Activated T-helper 9 cell treated with anti-CD3 and anti-CD28 coated beads, Interleukin-2, amount 50 U/mL, for 16 hours (primary cell): ENCODE results near the gene AMZ1.
"Not testable (repeated sequence)": the region's sequence is repeated elsewhere in the genome, so short reads cannot be mapped to it uniquely, and the experiment has no call there.

ENCODE experiments used
- DNase-seq: peaks from one replicate; pipeline ENCODE4 v3.0.0-alpha.2; 2020; ENCODE audit warnings: low read depth

The AMZ1 gene

DNA sequence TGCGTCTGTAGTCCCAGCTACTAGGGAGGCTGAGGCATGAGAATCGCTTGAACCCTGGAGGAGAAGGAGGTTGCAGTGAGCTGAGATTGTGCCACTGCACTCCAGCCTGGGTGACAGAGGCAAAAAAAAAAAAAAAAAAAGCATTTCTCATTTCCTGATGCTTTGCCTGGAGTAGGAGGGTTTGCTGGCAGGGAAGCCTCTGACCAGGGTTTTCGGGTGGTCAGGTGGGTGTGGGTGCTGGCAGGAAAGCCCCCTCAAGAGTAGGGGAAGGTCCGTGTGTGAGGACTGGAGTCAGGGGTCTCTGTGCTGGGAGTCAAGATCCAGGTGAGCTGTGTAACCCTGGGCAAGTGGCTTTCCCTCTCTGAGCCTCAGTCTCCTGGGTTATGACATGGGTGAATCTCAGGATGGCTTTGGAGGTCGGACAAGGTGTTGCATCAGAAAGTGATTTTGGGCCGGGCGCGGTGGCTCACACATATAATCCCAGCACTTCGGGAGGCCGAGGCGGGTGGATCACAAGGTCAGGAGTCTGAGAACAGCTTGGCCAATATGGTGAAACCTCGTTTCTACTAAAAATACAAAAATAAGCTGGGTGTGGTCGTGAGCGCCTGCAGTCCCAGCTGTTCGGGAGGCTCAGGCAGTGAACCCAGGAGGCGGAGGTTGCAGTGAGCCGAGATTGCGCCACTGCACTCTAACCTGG lies 3.2 kb downstream of the AMZ1 start:
- no peak for DNase-seq

DNA sequence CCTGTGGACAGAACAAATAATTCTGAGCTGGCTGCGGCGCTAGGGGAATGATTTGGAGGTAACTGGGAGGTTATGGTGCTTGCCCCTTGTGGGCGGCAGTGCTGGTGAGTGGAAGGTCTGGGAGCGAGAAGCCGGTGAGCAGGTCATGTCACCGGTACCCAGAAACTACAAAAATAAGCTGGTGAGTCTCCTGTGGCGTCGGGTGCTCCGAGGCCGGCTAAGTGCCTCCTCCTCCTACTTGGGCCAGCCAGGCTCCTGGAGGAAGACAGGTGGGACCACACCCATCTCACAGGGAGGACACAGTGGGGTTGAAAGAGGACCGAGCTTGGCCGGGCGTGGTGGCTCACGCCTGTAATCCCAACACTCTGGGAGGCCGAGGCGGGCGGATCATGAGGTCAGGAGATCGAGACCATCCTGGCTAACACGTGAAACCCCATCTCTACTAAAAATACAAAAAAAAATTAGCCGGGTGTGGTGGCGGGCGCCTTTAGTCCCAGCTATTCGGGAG lies 4.0 kb downstream of the AMZ1 start:
- DNase-seq, result not testable (repeated sequence)

DNA sequence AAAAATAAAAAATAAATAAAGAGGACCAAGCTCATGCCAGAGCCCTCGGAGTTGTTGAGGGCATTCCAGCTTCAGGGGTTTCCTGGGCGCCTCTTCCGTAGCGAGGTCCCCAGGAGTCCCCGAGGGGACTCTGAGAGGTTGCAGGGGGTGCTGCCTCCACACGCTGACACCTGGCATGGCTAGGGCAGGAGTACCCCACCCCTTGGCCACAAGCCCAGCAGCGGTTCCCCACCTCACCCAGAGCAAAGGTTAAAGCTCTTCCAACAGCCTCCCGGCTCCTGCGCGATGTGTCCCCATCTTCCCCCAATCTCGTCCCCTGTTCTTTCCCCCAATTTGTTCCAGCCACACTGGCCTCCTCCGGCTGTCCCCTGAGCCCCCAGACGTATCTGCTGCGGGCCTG lies 4.5 kb downstream of the AMZ1 start:
- DNase-seq, result no peak

DNA sequence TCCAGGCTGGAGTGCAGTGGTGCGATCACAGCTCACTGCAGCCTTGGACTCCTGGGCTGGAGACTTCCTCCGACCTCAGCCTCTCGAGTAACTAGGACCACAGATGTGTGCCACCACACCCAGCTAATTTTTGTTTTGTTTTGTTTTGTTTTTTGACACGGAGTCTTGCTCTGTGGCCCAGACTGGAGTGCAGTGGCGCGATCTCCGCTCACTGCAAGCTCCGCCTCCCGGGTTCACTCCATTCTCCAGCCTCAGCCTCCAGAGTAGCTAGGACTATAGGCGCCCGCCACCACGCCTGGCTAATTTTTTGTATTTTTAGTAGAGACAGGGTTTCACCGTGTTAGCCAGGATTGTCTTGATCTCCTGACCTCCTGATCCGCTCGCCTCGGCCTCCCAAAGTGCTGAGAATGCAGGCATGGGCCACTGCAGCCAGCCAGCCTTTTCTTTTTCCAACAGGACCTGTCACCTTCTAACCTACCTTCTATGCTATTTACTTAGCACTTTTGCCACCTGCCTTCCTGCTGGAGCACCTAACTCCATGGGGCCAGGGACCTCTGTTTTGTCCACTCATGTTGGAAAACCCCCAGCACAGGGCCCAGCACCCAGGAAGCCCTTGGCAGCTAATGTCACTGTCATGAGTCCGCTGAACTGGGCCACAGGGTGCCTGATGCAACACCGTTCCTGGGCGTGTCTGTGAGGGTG lies 5.6 kb downstream of the AMZ1 start:
- not testable (repeated sequence) for DNase-seq

DNA sequence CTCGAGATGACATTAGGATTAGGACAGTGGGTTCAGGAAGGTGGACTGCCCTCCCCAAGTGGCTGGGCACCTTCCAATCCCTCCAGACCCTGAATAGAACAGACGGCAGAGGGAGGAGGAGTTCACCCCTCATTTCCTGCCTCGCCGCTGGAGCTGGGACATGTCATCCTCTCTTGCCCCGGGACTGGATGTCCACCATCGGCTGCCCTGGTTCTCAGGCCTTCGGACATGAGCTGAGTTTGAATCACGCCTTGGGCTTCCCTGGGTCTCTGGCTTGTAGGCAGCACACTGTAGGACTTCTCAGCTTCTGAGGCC lies 6.1 kb downstream of the AMZ1 start:
- DNase-seq, result not testable (repeated sequence)

DNA sequence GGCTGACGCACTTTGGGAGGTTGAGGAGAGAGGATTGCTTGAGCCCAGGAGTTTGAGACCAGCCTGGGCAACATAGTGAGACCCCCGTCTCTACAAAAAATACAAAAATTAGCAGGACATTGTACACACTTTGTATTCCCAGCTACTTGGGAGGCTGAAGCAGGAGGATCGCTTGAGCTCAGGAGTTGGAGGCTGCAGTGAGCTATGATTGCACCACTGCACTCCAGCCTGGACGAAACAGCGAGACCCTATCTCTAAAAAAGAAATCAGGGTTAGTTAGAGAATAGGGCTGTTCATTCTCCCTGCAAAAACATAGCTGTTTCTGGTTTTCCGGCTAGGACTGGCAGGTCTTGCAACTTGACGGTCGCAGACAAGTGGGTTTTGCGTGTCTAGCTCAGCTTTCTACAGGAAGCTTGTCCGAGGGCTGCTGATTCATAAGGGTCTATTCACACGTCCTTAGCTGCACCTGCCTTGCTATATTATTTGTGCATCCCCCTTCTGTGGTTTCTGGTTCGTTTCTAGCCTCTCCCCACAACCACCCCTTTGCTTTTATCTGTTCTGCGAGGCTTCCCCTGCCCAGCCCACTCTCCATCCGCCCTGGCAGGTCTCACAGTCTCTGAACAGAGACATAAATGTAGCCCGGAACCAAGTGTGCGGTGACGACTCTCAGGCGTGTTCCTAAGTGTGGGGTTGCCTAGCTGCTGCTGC lies 10.7 kb downstream of the AMZ1 start:
- peak; percentile 19 for DNase-seq

DNA sequence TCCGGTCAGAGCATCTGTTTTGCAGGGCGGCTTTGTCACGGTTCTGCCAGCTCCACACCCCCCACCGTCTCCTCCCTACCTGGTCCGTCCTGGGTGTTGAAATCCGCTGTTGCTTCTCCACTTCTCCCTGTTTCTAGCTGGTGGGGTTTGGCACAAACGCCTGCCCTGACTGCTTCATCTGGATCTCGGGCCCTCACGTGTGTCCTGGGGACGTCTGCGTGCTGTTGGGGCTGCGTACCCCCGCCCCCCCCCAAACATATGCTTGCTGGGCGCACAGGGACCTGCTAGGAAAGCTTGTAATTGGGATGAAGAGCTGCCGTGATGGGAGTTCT lies 11.3 kb downstream of the AMZ1 start:
- DNase-seq, result no peak

DNA sequence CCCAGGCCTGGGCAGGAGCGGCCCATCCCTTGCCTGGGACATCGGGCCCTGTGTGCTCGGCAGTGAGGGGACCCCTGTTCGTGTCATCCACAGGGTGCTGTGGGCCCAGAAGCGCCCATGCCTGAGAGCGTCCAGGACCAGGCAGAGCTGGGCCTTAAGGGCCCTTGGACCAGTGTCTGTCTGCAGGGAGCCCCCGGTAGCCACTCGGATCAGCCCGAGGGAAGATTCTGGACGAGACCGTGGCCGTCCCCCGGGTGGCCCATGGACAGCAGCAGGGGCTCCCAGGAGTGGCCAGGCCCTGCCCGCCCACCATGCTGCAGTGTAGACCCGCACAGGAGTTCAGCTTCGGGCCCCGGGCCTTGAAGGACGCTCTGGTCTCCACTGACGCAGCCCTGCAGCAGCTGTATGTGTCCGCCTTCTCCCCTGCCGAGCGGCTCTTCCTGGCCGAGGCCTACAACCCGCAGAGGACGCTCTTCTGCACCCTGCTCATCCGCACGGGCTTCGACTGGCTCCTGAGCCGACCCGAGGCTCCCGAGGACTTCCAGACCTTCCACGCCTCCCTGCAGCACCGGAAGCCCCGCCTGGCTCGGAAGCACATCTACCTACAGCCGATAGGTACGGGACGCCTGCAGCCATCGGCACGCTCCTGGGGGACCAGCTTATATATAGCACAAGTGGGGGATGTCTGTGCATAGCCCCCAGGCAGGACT lies 12.3 kb downstream of the AMZ1 start:
- no peak for DNase-seq

DNA sequence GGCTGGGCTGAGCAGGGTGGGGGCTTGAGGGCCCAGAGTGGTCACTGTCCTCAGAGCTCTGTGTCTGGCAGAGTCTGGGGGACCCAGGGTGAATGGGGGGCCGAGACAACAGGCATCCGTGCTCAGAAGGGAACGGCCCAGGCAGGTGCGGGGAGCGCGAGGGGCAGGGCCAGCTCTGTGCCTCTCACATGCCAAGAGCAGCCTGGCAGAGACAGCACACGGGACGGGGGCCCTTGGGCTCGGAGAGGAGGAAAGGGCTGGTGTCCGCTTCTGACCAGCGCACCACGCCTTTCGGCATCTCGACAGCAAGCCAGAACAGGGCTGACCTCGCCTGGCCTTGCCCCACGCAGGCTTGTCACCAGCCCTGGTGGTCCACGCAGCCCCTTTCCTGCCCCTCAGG lies 13.4 kb downstream of the AMZ1 start:
- no peak for DNase-seq

DNA sequence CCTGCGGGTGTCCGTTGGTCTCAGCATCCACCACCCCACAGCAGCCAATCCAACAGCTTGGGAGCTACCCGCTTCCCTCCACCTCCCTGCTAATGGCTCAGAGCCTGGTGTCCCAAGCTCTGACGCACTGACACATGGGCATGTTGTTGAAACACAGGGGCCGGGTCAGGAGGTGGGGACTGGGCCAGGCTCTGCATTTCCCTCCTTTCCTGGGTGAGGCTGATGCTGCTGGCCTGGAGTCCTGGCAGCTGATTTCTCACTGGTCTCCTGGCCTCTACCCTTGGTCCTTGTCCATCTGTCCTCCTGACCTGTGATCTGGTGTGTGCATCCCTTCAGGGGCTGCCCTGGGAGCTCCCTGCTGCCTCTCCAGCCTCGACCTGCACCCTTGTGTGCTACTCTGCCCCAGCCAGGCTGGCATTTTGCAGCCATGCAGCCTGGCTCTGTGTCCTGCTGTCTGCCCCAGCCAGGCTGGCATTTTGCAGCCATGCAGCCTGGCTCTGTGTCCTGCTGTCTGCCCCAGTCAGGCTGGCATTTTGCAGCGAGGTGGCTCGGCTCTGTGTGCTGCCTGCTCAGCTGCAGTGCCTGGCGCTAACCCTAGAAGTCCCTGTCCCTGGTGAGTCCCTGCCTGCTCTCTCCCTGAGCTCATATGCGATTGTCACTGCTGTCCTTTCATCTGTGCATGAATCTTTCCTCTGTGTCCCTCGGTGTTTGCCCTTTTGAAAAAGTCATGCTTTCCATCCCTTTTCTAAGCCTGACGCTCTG lies 14.0 kb downstream of the AMZ1 start:
- no peak for DNase-seq

DNA sequence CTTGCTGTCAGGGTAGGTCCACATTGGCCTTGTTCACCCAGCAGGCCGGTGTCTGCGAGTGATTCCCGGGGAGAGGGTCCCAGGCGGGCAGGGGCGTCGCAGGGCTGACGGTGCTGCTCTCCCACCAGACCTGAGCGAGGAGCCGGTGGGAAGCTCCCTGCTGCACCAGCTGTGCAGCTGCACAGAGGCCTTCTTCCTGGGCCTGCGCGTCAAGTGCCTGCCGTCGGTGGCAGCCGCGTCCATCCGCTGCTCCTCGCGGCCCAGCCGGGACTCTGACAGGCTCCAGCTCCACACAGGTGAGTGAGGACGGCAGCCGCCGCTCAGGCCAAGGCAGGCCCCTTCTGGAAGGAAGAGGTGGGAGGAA lies 14.6 kb downstream of the AMZ1 start:
- DNase-seq, result no peak

DNA sequence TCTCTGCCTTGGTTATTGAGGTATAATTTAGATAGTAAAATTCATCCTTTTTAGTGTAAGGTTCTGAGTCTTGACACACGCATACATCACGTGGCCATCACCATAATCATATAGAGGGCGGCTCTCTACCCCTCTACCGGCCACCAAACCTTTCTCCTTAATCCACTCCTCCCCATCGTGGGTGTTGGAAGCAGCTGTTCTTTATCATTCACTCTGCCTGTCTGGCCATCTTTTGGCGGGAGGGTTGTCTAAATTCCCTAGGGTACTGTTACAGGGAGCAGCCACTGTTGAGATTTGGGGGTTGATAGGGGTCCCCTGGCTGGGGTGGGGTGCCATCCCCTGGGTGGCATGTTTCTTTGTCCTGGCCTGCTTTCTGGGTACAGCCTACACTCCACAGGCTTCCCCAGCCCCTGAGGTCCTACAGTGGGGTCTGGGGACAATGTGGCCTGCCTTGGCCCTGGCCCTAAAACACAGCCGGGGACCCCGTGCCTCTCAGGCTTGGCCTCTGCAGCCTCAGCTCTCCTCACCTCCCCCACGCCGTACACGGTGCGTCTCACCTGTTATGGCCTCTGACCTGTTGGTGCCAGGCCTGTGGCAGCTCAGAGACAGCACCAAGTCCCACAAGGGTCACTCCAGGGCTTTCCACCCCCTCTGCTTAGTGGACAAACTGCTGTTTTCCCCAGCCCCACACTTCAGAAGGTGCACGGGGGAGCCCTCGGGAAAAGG lies 17.5 kb downstream of the AMZ1 start:
- no peak for DNase-seq

DNA sequence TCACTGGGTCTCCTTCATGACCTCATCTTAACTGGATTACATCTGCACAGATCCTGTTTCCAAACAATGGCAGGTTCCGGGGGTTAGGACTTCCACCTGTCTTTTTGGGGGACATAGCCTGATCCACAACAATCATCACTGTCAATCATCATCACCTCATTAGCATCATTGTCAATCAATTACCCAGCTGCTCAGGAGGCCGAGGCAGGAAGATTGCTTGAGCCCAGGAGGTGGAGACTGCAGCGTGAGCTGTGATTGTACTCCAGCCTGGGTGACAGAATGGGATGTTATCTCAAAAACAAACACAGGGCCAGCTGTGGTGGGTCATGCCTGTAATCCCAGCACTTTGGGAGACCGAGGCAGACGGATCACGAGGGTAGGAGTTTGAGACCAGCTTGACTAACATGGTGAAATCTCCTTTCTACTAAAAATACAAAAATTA lies 18.7 kb downstream of the AMZ1 start:
- no peak for DNase-seq

DNA sequence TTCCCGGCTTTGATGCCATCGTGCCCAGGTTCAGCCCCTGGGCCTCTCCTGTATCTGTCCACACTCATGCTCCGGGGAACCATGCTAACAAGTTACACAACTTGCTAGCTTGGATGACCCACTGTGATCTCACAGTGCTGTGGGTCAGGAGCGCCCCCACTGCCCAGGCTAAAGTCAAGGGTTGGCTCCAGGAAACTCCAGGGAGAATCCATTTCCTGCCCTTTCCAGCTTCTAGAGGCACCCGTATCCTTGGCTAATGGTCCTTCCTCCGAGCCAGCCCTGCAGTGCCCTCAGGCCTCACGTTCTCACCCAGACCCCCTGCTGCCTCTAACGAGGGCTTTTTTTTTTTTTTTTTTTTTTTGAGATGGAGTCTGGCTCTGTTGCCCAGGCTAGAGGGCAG lies 19.5 kb downstream of the AMZ1 start:
- no peak for DNase-seq

DNA sequence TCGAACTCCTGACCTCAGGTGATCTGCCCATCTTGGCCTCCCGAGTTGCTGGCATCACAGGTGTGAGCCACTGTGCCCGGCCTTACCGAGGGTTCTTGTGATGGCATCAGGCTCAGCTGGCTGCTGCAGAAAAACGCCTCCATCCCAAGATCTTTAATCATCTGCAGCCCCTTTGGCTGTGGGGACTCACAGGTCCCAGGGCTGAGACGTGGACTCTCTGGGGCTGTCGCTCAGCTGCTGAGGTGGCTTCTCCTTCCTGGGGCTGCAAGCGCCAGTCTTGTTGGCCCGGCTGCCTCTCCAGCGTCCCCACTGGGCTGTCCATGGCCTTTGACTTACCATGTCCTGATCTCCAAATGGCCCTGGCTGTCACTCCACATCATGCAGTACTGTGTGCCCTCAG lies 20.0 kb downstream of the AMZ1 start:
- no peak for DNase-seq

DNA sequence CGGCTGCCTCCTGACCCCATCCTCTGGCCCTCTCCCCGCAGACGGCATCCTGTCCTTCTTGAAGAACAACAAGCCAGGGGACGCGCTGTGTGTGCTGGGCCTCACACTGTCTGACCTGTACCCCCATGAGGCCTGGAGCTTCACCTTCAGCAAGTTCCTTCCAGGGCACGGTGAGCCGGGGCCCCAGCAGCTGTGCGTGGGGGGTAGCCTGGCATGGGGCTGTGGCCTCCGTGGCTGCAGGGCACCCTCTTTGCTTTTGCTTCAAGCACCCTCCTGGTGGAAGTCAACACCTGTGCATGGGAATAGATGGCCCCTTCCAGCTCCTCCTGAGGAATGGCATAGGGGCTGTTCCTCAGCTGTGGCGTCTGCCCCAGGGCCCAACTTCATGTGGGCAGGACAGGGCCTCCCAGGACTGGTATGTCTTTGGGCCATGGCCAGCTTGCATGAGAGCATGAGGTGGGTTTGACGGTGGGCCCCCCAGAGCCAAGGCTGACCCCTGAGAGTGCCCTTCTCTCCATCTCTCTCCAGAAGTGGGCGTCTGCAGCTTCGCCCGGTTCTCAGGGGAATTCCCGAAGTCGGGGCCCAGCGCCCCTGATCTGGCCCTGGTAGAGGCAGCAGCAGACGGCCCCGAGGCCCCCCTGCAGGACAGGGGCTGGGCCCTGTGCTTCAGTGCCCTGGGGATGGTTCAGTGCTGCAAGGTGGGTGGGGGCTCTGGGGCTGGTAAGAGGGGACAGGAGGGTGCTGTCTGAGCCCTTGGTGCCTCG lies 20.7 kb downstream of the AMZ1 start:
- DNase-seq, result no peak

DNA sequence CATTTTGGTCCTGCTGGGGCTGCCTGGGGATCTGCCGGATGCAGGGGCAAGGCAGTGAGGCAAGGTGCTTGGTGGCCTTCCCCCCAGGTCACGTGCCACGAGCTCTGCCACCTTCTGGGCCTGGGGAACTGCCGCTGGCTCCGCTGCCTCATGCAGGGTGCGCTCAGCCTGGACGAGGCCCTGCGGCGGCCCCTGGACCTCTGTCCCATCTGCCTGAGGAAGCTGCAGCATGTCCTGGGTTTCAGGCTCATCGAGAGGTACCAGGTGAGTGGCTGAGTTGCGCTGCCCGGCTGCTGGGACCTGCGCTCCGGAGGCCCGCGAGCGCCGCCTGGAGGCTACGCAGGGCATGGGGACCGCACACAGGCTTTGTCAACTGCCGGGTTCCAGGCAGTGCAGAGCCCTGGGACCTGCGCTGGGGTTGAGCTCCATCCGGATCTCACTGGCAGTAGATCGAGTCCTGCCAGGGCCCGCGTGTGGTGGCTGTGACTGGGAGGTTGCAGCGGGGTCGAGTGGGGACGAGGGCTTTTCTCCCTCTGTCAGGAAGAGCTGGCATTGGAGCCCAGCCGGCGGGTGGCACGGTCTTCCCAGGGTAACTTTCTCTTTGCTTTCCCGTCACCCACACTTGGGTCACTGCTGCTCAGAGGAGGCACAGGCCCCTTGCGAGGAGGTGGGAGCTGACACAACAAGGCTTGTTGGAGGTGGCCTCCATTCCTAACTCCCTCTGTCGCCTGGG lies 21.7 kb downstream of the AMZ1 start:
- peak; percentile 63 for DNase-seq

DNA sequence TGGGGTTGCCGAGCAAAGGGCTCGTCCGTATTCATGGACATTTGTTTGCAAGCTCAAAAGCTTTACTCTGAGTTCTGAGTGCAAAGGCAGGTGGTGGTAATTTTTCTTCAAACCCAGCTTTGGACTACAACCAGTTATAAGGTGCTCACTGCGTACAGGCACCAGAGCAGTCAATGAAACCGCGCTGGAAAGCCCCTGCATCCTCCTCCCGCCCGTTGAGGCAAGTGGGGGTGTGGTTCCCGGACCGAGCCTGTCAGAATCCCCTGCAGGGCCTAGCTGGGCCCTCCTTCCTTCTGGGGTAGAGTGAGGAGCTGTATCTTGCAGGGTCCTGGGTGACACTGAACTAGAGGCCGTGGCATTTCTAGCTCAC lies 22.3 kb downstream of the AMZ1 start:
- DNase-seq, result peak; percentile 41

DNA sequence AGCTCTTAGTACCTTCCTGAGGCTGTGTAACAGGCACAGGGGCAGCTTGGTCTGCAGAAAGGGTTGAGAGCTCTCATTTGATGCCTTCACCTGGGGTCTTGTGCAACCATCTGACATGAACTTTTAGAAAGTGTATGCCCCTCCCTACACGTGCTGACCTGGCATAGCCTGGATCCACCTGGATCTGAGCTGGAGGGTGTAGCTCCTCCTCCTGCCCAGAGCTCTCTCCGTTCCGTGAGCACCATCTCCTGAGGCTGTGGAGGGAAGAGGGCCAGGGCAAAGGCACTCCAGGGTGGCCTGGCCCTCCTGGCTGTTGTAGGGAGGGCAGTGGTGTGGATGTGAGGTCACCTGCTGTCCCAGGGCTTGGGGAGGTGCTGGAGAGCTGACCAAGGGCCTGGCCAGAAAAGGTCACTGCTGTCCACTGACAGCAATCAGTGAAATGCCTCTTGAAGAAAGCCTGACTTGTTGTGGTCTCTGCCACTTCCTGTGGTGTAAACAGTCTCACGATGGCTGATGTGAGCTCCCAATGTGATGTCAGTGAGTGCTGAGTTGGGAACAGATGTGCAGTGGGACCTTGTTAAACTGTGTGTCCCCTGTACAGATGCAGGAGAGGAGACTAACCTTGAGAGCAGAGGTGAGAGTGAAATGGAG lies 23.0 kb downstream of the AMZ1 start:
- DNase-seq, result no peak
